Activated T-cell treated with anti-CD3 and anti-CD28 coated beads, Interleukin-2, amount 50 U/mL, for 4 hours (primary cell): Measurements from ENCODE around the gene FAH. TPM values are rescaled to one million over a fixed set of nuclear protein-coding genes. Genes with fewer than 3 reads are reported as not detected.
"Not testable (repeated sequence)": the region's sequence is repeated elsewhere in the genome, so short reads cannot be mapped to it uniquely, and the experiment has no call there.

Source experiments
- ATAC-seq, 2 donors: fragments of 200-7000 bp; cut with Tn5 transposase; one replicate each; pipeline ENCODE4 v1.10.0; 2021
- DNase-seq: peaks from one replicate; pipeline ENCODE4 v3.0.0-alpha.2; 2020
- H3K27me3 Mint-ChIP-seq: one replicate; pipeline ENCODE4 v1.8.0; 2021; ENCODE audit warnings: low read depth, mixed read lengths
- H3K36me3 Mint-ChIP-seq: one replicate; pipeline ENCODE4 v1.8.0; 2022; ENCODE audit warnings: mixed read lengths; ENCODE audit not compliant: insufficient read depth
- H3K4me1 Mint-ChIP-seq: one replicate; pipeline ENCODE4 v1.8.0; 2021; ENCODE audit warnings: low read depth, mixed read lengths
- H3K4me3 Mint-ChIP-seq: one replicate; pipeline ENCODE4 v1.8.0; 2021; ENCODE audit warnings: mild to moderate bottlenecking, moderate library complexity, mixed read lengths
- H3K9me3 Mint-ChIP-seq: one replicate; pipeline ENCODE4 v1.8.0; 2021; ENCODE audit warnings: mixed read lengths
- total RNA-seq, 3 donors: library from RNA; stranded (reverse); gene quantifications; one replicate each; pipeline ENCODE4 v1.2.1, GENCODE V29; 2021

The FAH gene
- total RNA-seq, 3 donors from 2014 or later, result 20.2 to 28.0 (median 23.8) TPM

- ATAC-seq (no peak), DNase-seq (no peak)
- no peaks in the 10 kb centered on the region for H3K27me3 Mint-ChIP-seq
- H3K4me1 Mint-ChIP-seq, result peaks cover 4% of the 10 kb centered on the region
- H3K36me3 Mint-ChIP-seq, result peaks cover 40% of the 10 kb centered on the region
- H3K4me3 Mint-ChIP-seq, result no peak overlapping the region
- H3K9me3 Mint-ChIP-seq, result no peaks in the 10 kb centered on the region
Measured at GRCh38 chr15:80127911-80128310, 24.9 kb upstream of the FAH start.

GRCh38 chr15:80132382-80132781 is 20.4 kb upstream of the FAH start:
- no peak overlapping the region for H3K4me3 Mint-ChIP-seq
- no peaks in the 10 kb centered on the region for H3K9me3 Mint-ChIP-seq
- peaks cover 4% of the 10 kb centered on the region for H3K4me1 Mint-ChIP-seq
- H3K27me3 Mint-ChIP-seq, result no peaks in the 10 kb centered on the region
- H3K36me3 Mint-ChIP-seq, result peaks cover 39% of the 10 kb centered on the region
- DNase-seq (no peak), ATAC-seq (no peak)

- Mint-ChIP-seq H3K36me3 (peaks cover 31% of the 10 kb centered on the region), H3K4me3 (no peak overlapping the region), H3K9me3 (no peaks in the 10 kb centered on the region), H3K27me3 (no peaks in the 10 kb centered on the region), H3K4me1 (no peaks in the 10 kb centered on the region)
- ATAC-seq (no peak), DNase-seq (no peak)
Measured at GRCh38 chr15:80136854-80137253, 15.9 kb upstream of the FAH start.

- H3K27me3 Mint-ChIP-seq, result no peaks in the 10 kb centered on the region
- DNase-seq, result no peak
- no peaks in the 10 kb centered on the region for H3K9me3 Mint-ChIP-seq
- H3K4me1 Mint-ChIP-seq, result no peaks in the 10 kb centered on the region
- peaks cover 22% of the 10 kb centered on the region for H3K36me3 Mint-ChIP-seq
- no peak overlapping the region for H3K4me3 Mint-ChIP-seq
- no peak for ATAC-seq
Measured at GRCh38 chr15:80138961-80139360, 13.8 kb upstream of the FAH start.

- Mint-ChIP-seq H3K27me3 (no peaks in the 10 kb centered on the region), H3K36me3 (peaks cover 10% of the 10 kb centered on the region), H3K4me3 (no peak overlapping the region), H3K4me1 (no peaks in the 10 kb centered on the region), H3K9me3 (no peaks in the 10 kb centered on the region)
- ATAC-seq (no peak), DNase-seq (no peak)
Measured at GRCh38 chr15:80140909-80141308, 11.9 kb upstream of the FAH start.

- no peaks in the 10 kb centered on the region for H3K9me3 Mint-ChIP-seq
- DNase-seq (no peak), ATAC-seq (no peak)
- H3K4me1 Mint-ChIP-seq, result no peaks in the 10 kb centered on the region
- peaks cover 8% of the 10 kb centered on the region for H3K36me3 Mint-ChIP-seq
- H3K4me3 Mint-ChIP-seq, result no peak overlapping the region
- H3K27me3 Mint-ChIP-seq, result no peaks in the 10 kb centered on the region
Measured at GRCh38 chr15:80141916-80142598, 10.7 kb upstream of the FAH start.

GRCh38 chr15:80142646-80143045 is 10.2 kb upstream of the FAH start:
- H3K9me3 Mint-ChIP-seq, result no peaks in the 10 kb centered on the region

GRCh38 chr15:80151148-80151547 is 1.7 kb upstream of the FAH start:
- DNase-seq (no peak), ATAC-seq (no peak)
- H3K36me3 Mint-ChIP-seq, result no peaks in the 10 kb centered on the region
- H3K4me3 Mint-ChIP-seq, result peak overlapping the region; percentile 14
- no peaks in the 10 kb centered on the region for H3K9me3 Mint-ChIP-seq
- peaks cover 13% of the 10 kb centered on the region for H3K4me1 Mint-ChIP-seq
- H3K27me3 Mint-ChIP-seq, result no peaks in the 10 kb centered on the region

More at GRCh38 chr15:80142646-80143045, 10.2 kb upstream of the FAH start:
- ATAC-seq (no peak), DNase-seq (no peak)
- H3K4me1 Mint-ChIP-seq, result no peaks in the 10 kb centered on the region
- H3K4me3 Mint-ChIP-seq, result no peak overlapping the region
- peaks cover 4% of the 10 kb centered on the region for H3K36me3 Mint-ChIP-seq
- H3K27me3 Mint-ChIP-seq, result no peaks in the 10 kb centered on the region

- Mint-ChIP-seq H3K4me1 (peaks cover 13% of the 10 kb centered on the region), H3K9me3 (no peaks in the 10 kb centered on the region), H3K4me3 (peak overlapping the region; percentile 81), H3K36me3 (no peaks in the 10 kb centered on the region), H3K27me3 (no peaks in the 10 kb centered on the region)
- ATAC-seq (no peak), DNase-seq (no peak)
Measured at GRCh38 chr15:80151576-80151975, 1.2 kb upstream of the FAH start.

GRCh38 chr15:80152180-80152895 is 461 bp upstream of the FAH start:
- peak overlapping the region; percentile 81 for H3K4me3 Mint-ChIP-seq
- no peaks in the 10 kb centered on the region for H3K9me3 Mint-ChIP-seq
- no peaks in the 10 kb centered on the region for H3K36me3 Mint-ChIP-seq
- H3K4me1 Mint-ChIP-seq, result peaks cover 13% of the 10 kb centered on the region
- ATAC-seq (peak; percentile 78 to 85), DNase-seq (peak; percentile 85)
- H3K27me3 Mint-ChIP-seq, result no peaks in the 10 kb centered on the region

GRCh38 chr15:80153900-80154299 is 1.1 kb downstream of the FAH start:
- Mint-ChIP-seq H3K9me3 (no peaks in the 10 kb centered on the region), H3K4me3 (peak overlapping the region; percentile 86), H3K4me1 (peaks cover 13% of the 10 kb centered on the region), H3K36me3 (no peaks in the 10 kb centered on the region), H3K27me3 (no peaks in the 10 kb centered on the region)
- DNase-seq (no peak), ATAC-seq (no peak)

- Mint-ChIP-seq H3K4me3 (no peak overlapping the region), H3K36me3 (no peaks in the 10 kb centered on the region), H3K4me1 (peaks cover 13% of the 10 kb centered on the region), H3K9me3 (no peaks in the 10 kb centered on the region), H3K27me3 (no peaks in the 10 kb centered on the region)
- DNase-seq (no peak), ATAC-seq (no peak)
Measured at GRCh38 chr15:80154336-80154735, 1.5 kb downstream of the FAH start.

GRCh38 chr15:80155001-80155377 is 2.2 kb downstream of the FAH start:
- Mint-ChIP-seq H3K36me3 (no peaks in the 10 kb centered on the region), H3K4me1 (peaks cover 18% of the 10 kb centered on the region), H3K9me3 (no peaks in the 10 kb centered on the region), H3K27me3 (no peaks in the 10 kb centered on the region), H3K4me3 (no peak overlapping the region)
- no peak for ATAC-seq
- DNase-seq, result no peak

GRCh38 chr15:80155378-80156175 is 2.8 kb downstream of the FAH start:
- H3K36me3 Mint-ChIP-seq, H3K4me3 Mint-ChIP-seq, H3K9me3 Mint-ChIP-seq, ATAC-seq, DNase-seq, H3K27me3 Mint-ChIP-seq: not testable (repeated sequence)
- peaks cover 23% of the 10 kb centered on the region for H3K4me1 Mint-ChIP-seq
